ENCODE measurements around the gene CHMP3. TPM values are rescaled to one million over a fixed set of nuclear protein-coding genes. Genes with fewer than 3 reads are reported as not detected.

CHMP3 gene
- total and polyA plus RNA-seq, 2 of the 13 experiments (the other 11 are each of a cell fraction or from before 2014, with no cell fraction given), result 64.1 to 114 TPM

DNA sequence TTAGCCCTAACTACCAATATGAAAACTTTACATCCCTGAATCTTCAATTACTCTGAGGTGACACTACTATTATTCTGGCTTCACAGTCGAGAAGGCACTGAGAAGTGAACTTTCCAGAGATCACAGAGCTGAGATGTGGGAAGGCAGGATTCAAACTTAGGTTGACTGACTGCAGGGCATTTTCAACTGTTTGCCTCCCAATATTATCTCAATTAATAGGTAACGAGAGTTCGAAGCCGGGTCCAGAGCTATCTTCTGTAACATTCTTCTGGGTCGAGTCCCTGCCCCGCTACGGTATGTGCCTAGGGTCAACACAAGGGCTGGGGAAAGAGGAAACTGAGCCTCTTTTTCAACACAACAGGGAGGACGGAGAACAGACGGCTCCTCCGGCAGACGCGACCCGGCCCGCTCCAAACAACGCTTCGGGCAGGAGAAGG, 740 bp downstream of the CHMP3 start (continued):
- TF ChIP-seq BCL3 (CRISPR knock-in tag; IDR thresholded peaks at IDR 0.05), result no peak
- 0 out of 2 replicates have a peak, but pooled peaks have one; percentile 40 for TF ChIP-seq MYNN (CRISPR knock-in tag; IDR thresholded peaks at IDR 0.05; ENCODE audit: low read depth)
- 0 out of 2 replicates have a peak, but pooled peaks have one; percentile 92 for TF ChIP-seq ZNF30 (CRISPR knock-in tag; IDR thresholded peaks at IDR 0.05)
- peak; percentile 96; the same call in 1 of the 2 replicates for TF ChIP-seq ZNF644 (CRISPR knock-in tag; IDR thresholded peaks at IDR 0.05; ENCODE audit: low read depth)
- peak; percentile 57; the same call in 1 of the 2 replicates for TF ChIP-seq ZNF605 (CRISPR knock-in tag; IDR thresholded peaks at IDR 0.05)
- TF ChIP-seq, protein P1, sequence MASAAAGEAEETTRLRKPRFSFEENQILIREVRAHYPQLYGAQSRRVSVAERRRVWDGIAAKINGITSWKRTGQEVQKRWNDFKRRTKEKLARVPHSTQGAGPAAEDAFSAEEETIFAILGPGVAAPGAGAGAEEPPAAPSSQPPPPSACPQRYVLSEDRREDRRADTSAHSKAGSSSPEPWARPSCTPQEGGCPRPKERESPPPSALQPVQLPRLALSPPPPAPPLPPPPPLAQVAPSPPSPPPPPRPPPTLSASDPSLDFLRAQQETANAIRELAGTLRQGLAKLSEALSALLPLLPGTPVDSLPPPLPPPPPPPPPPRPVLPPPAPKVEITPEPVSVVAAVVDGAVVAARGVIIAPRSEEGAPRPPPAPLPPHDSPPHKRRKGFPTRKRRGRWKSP (CRISPR knock-in tag; IDR thresholded peaks at IDR 0.05), result peak; percentile 22; the same call in 1 of the 2 replicates
- TF ChIP-seq ZNF12 (CRISPR knock-in tag; IDR thresholded peaks at IDR 0.05), result 0 out of 2 replicates have a peak, but pooled peaks have one; percentile 60
- 0 out of 2 replicates have a peak, but pooled peaks have one; percentile 26 for TF ChIP-seq ZFAT (CRISPR knock-in tag; conservative IDR thresholded peaks at IDR 0.05)
- no peak for TF ChIP-seq KAT7 (CRISPR knock-in tag; IDR thresholded peaks at IDR 0.05; ENCODE audit: borderline replicate concordance)
- TF ChIP-seq SMARCE1 (IDR thresholded peaks at IDR 0.05; ENCODE audit: borderline replicate concordance), result no peak
- 0 out of 2 replicates have a peak, but pooled peaks have one; percentile 51 for TF ChIP-seq DPF2 (CRISPR knock-in tag; IDR thresholded peaks at IDR 0.05; ENCODE audit: borderline replicate concordance, low read depth)
- TF ChIP-seq ZNF121 (CRISPR knock-in tag; IDR thresholded peaks at IDR 0.05), result no peak
- TF ChIP-seq POLR2A (IDR thresholded peaks at IDR 0.05; ENCODE audit: insufficient read depth in 1 of 2, low read depth in 2 of 2, low read length in 2 of 2), result 0 out of 4 replicates have a peak, but pooled peaks of 1 of the 2 experiments have one; percentile 63
- TF ChIP-seq, protein P2, sequence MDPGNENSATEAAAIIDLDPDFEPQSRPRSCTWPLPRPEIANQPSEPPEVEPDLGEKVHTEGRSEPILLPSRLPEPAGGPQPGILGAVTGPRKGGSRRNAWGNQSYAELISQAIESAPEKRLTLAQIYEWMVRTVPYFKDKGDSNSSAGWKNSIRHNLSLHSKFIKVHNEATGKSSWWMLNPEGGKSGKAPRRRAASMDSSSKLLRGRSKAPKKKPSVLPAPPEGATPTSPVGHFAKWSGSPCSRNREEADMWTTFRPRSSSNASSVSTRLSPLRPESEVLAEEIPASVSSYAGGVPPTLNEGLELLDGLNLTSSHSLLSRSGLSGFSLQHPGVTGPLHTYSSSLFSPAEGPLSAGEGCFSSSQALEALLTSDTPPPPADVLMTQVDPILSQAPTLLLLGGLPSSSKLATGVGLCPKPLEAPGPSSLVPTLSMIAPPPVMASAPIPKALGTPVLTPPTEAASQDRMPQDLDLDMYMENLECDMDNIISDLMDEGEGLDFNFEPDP (CRISPR knock-in tag; conservative IDR thresholded peaks at IDR 0.05), result peak; percentile 94; the same call in 1 of the 2 replicates
- TF ChIP-seq HDAC2 (CRISPR knock-in tag; IDR thresholded peaks at IDR 0.05), result peak; percentile 5; the same call in 1 of the 2 replicates
- TF ChIP-seq POLR2AphosphoS2 (IDR thresholded peaks at IDR 0.05; ENCODE audit: low read depth, low read length), result no peak
- no peak for TF ChIP-seq CBX2 (IDR thresholded peaks at IDR 0.05; ENCODE audit: low read depth, low read length)
- TF ChIP-seq CBX2 (CRISPR knock-in tag; IDR thresholded peaks at IDR 0.05; ENCODE audit: low read depth), result 0 out of 2 replicates have a peak, but pooled peaks have one; percentile 46
- TF ChIP-seq ZNF567 (CRISPR knock-in tag; IDR thresholded peaks at IDR 0.05; ENCODE audit: borderline replicate concordance), result peak; percentile 65; the same call in 1 of the 2 replicates
- 0 out of 2 replicates have a peak, but pooled peaks have one; percentile 6 for TF ChIP-seq ZNF367 (CRISPR knock-in tag; IDR thresholded peaks at IDR 0.05; ENCODE audit: borderline replicate concordance)
- no peak for TF ChIP-seq ZNF614 (CRISPR knock-in tag; IDR thresholded peaks at IDR 0.05; ENCODE audit: borderline replicate concordance)
- 0 out of 2 replicates have a peak, but pooled peaks have one; percentile 51 for TF ChIP-seq ZBTB39 (CRISPR knock-in tag; IDR thresholded peaks at IDR 0.05)

All from HepG2 (cell line).